Testis (tissue), 3 donors: Measurements from ENCODE around the gene DRD5. TPM values are rescaled to one million over a fixed set of nuclear protein-coding genes. Genes with fewer than 3 reads are reported as not detected.

Source experiments
- DNase-seq: peaks from one replicate; pipeline ENCODE4 v3.0.0-alpha.2; 2019
- H3K27ac ChIP-seq, 2 donors: fragments of 200-600 bp; sonication (generic); one replicate each; pipeline ENCODE4 v1.5.1; 2019
- H3K27me3 ChIP-seq: fragments of 200-600 bp; sonication (generic); one replicate; pipeline ENCODE4 v1.5.1; 2019
- H3K36me3 ChIP-seq: fragments of 200-600 bp; sonication (generic); one replicate; pipeline ENCODE4 v1.5.1; 2017; ENCODE audit warnings: low read depth; ENCODE audit errors: missing control alignments
- H3K4me1 ChIP-seq: fragments of 200-600 bp; sonication (generic); one replicate; pipeline ENCODE4 v1.5.1; 2019
- H3K4me3 ChIP-seq, 2 donors: fragments of 200-600 bp; sonication (generic); one replicate each; pipeline ENCODE4 v1.5.1; 2017 to 2019
- H3K9me3 ChIP-seq: fragments of 200-600 bp; sonication (generic); one replicate; pipeline ENCODE4 v1.5.1; 2017
- POLR2A ChIP-seq: fragments of 450-650 bp; IDR thresholded peaks from one replicate; pipeline ENCODE4 v1.6.1; 2017; ENCODE audit warnings: antibody characterized with exemption, mild to moderate bottlenecking, moderate library complexity
- WGBS, 2 donors: methylation state at CpG; one replicate each; pipeline ENCODE4 v1.1.5; 2018; 5-methylcytosine and 5-hydroxymethylcytosine counted together
- intact Hi-C: fragments of 100-400 bp; cut with DNase I; formaldehyde crosslinking; loops from one replicate; pipeline ENCODE4 v1.15.1; 2023; ENCODE audit warnings: low total_unique reads
- polyA plus RNA-seq: library from polyadenylated mRNA; stranded (reverse); fragments of 350-450 nt; fragmentation: Illumina TruSeq; extraction: RNeasy Lipid Tissue Mini Kit (QIAGEN cat#74804); gene quantifications from one replicate; pipeline ENCODE4 v1.2.3, GENCODE V29; 2014; ENCODE audit warnings: low read depth, low replicate concordance; ENCODE audit not compliant: insufficient read depth
- small RNA-seq, 2 donors: library from RNA; depleted of rRNA; stranded (forward); fragments of <200 nt; gene quantifications; one replicate each; pipeline ENCODE3, GENCODE V24; 2016
- total RNA-seq, 2 donors: library from RNA; depleted of rRNA; stranded (reverse); fragments of >200 nt; gene quantifications; one replicate each; pipeline ENCODE4 v1.2.3, GENCODE V29; 2016
- TF ChIP-seq, protein P1 (sequence below), 3 experiments: fragments of 450-650 bp in 2 of 3; fragments of 200-600 bp in 1 of 3; sonication (generic) in 1 of 3; IDR thresholded peaks; one replicate each; pipeline ENCODE4 v1.5.1; 2016 to 2019; ENCODE audit warnings: antibody characterized with exemption in 3 of 3, mild to moderate bottlenecking in 2 of 3, moderate library complexity in 1 of 3

Gene DRD5
- total and polyA plus RNA-seq, 3 donors from 2014 or later: 0.34 to 0.39 TPM; not detected in 1

DNA sequence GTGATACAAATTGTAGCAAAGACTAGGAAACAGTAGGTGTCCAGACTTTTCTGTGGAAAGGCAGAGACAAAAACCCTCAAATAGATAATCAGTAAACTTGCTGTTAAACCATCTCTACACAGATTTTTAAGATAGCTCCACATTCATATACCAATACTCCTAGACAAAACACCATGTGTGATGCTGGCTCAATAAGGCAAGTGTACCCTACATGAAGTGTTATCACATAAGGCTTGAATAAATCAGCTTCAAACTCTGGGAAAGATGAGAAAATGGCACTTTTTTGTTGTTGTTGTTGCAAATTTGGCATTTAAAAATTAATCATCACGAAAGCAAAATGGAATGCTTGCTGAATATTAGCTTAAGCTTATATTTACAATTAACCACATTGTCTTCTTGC is 45.1 kb downstream of the DRD5 start:
- 86 to 98% methylated on average over 1 of the region's 1 CpG for WGBS, 2 donors
- H3K27me3 ChIP-seq: no peaks in the 10 kb centered on the region
- intact Hi-C loops: no loop called here
- H3K4me1 ChIP-seq: no peaks in the 10 kb centered on the region
- H3K9me3 ChIP-seq: no peaks in the 10 kb centered on the region
- no peaks in the 10 kb centered on the region for H3K36me3 ChIP-seq
- no peak overlapping the region for H3K27ac ChIP-seq
- DNase-seq: no peak
- TF ChIP-seq, protein P1, sequence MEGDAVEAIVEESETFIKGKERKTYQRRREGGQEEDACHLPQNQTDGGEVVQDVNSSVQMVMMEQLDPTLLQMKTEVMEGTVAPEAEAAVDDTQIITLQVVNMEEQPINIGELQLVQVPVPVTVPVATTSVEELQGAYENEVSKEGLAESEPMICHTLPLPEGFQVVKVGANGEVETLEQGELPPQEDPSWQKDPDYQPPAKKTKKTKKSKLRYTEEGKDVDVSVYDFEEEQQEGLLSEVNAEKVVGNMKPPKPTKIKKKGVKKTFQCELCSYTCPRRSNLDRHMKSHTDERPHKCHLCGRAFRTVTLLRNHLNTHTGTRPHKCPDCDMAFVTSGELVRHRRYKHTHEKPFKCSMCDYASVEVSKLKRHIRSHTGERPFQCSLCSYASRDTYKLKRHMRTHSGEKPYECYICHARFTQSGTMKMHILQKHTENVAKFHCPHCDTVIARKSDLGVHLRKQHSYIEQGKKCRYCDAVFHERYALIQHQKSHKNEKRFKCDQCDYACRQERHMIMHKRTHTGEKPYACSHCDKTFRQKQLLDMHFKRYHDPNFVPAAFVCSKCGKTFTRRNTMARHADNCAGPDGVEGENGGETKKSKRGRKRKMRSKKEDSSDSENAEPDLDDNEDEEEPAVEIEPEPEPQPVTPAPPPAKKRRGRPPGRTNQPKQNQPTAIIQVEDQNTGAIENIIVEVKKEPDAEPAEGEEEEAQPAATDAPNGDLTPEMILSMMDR (IDR thresholded peaks at IDR 0.05): no peak
- H3K4me3 ChIP-seq: no peak overlapping the region

DNA sequence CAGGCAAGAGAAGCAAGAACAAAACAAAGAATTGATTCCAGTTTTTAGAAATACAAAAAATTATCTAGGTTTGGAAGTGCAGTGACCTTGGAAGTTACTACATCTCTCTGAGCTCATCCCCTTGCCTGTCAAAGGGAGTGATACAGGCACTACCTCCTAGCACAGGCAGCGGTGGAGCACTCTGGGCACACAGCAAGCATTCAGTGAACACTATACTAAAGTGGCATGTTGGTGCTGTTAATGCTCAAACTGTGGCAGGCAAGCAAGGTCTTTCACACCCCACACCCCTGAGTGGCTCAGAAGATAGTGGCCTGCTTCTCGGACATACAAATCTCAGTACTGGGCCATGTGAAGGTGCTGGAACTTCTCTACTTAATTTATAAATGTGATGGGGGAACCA is 51.2 kb downstream of the DRD5 start:
- peak; percentile 59 for DNase-seq
- Histone ChIP-seq H3K4me3 (no peak overlapping the region), H3K4me1 (no peaks in the 10 kb centered on the region), H3K27me3 (no peaks in the 10 kb centered on the region), H3K9me3 (no peaks in the 10 kb centered on the region), H3K36me3 (no peaks in the 10 kb centered on the region), H3K27ac (peak overlapping the region in 1 of 2 donors; percentile 41)
- WGBS, 2 donors: 58 to 66% methylated on average over 2 of the region's 2 CpGs
- intact Hi-C loops: no loop called here
- TF ChIP-seq POLR2A: no peak
- TF ChIP-seq, protein P1 (IDR thresholded peaks at IDR 0.05): no peak

DNA sequence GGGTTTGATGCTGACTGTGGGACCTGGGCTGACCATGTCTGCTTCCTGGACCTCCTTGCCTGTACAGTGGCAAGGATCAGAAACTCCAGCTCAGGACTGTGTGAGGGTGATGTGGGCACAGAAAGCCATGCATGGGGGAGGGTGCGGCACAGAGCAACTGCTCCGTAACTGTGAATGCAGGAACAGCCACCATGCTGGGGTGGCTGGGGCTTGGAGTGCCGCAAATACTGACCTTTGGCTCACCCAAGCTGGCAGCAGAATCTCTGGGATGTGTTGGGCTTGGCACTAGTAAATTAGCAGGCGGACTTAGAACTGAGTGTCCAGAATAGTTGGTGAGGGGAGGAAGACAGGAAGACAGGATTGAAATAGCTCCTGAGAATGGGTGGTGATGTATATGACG is 52.0 kb downstream of the DRD5 start:
- Histone ChIP-seq H3K4me3 (no peak overlapping the region), H3K4me1 (no peaks in the 10 kb centered on the region), H3K27ac (no peak overlapping the region), H3K36me3 (no peaks in the 10 kb centered on the region), H3K9me3 (no peaks in the 10 kb centered on the region), H3K27me3 (no peaks in the 10 kb centered on the region)
- TF ChIP-seq, protein P1 (IDR thresholded peaks at IDR 0.05): no peak
- no peak for TF ChIP-seq POLR2A
- intact Hi-C loops: no loop called here
- DNase-seq: no peak
- WGBS, 2 donors: 71 to 76% methylated on average over 5 of the region's 5 CpGs

Small RNA genes lying within 50 kb of the gene (small RNA-seq; reads per million reads assigned to genes)
- 0.09 to 0.18 reads per million in 2 donors for gene RNA5SP154

Other genes starting within 250 kb of the DRD5 start
- 1 to 10 TPM; 6.8 to 7.5 TPM for gene SLC2A9, start 239.9 kb downstream of the DRD5 start, total RNA-seq
- gene SLC2A9, start 239.9 kb downstream of the DRD5 start, polyA plus RNA-seq: 6.3 TPM